Stimulated activated CD8-positive, alpha-beta memory T cell treated with anti-CD3 and anti-CD28 coated beads, Interleukin-15, amount 100 ng/mL, for 4 hours (primary cell): ENCODE results near the gene FBP1.

ENCODE experiments used
- DNase-seq, 2 donors: peaks; one replicate each; pipeline ENCODE4 v3.0.0-alpha.2; 2020; ENCODE audit warnings: low read depth in 2 of 2

Gene FBP1

GRCh38 chr9:94639061-94639998 lies at the start of gene FBP1:
TSS of gene FBP1 (minus strand) at chr9:94639518. CDS start at chr9:94639310, 208 bp downstream.
- DNase-seq: peak; percentile 21 to 32

DNA sequence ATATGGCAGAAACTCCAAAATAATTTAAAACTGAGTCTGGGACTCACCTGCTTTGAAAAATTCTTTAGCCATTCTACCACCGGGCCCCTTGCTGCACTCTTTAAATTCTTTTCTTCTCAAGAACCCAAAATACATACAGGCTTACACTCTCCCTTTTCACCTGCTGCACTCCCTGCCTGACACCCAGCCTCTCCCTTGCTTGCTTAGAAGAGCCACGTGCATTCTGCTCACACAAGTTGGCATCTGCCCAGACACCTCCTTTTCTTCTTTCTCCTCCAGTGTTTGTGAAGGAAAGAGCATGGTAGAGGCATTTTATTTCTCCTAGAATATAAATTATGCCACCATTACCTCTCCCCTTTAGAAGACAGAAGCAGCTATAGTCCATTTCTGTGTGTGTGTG lies 48.1 kb upstream of the FBP1 start:
- no peak for DNase-seq

DNA sequence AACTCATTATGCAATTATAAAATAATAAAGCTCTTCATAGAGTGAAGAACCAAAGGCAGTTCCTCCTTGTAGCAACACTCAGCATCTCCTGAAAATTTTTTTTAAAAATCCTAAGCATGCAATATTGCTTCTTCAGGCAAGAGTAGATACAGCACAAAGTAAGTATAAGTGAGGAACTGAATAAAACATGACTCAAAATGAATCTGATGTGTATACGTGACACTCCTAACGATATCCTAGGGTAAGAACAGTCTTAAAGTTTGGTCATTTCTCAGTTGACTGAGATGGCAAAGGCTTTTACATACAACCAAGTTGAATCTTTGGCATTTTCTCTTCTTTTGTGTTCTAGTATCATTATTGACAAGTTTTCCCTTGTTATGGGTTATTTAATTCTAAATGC lies 46.0 kb upstream of the FBP1 start:
- no peak for DNase-seq

DNA sequence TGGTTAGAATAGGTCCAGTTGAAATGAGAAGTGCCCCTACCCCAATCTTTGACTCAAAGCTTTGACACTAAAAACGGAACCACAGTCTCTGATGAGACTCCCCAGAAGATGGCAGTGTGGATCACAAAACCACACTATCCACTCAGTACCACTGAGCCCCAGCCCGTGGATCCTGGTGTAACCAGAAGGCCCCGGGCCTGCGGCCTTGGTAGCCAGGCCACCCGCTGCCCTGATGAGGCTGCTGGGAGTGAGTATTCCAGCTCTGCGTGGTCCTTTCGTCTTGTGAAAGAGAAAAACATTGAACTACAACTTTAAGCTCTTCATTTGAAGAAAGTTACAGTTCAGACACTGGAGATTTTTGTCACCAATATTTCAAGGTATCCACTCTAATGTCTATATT lies 42.2 kb upstream of the FBP1 start:
- DNase-seq: peak; percentile 5 to 18

DNA sequence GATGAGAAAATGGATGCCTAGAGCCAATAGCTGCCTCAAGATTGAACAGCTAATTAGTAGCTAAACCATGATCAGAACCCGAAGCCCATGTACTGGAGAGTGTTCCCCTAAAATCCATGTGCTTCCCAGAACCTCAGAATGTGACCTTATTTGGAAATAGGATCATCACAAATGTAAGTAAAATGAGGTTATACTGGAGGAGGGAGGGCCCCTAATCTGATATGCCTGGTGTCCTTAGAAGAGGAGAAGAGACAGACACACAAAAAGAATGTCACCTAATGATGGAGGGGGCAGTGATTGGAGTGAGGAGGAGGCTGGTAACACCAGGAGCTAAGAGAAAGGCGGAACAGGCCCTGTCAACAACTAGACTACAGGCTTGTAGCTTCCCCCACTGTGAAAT lies 41.3 kb upstream of the FBP1 start:
- no peak for DNase-seq

- DNase-seq: no peak
These were observed 40.7 kb upstream of the FBP1 start for GRCh38 chr9:94680020-94680419.

- DNase-seq: no peak
These were observed 40.3 kb upstream of the FBP1 start for GRCh38 chr9:94679587-94679986.

GRCh38 chr9:94677929-94678328 lies 38.6 kb upstream of the FBP1 start:
- no peak for DNase-seq

DNA sequence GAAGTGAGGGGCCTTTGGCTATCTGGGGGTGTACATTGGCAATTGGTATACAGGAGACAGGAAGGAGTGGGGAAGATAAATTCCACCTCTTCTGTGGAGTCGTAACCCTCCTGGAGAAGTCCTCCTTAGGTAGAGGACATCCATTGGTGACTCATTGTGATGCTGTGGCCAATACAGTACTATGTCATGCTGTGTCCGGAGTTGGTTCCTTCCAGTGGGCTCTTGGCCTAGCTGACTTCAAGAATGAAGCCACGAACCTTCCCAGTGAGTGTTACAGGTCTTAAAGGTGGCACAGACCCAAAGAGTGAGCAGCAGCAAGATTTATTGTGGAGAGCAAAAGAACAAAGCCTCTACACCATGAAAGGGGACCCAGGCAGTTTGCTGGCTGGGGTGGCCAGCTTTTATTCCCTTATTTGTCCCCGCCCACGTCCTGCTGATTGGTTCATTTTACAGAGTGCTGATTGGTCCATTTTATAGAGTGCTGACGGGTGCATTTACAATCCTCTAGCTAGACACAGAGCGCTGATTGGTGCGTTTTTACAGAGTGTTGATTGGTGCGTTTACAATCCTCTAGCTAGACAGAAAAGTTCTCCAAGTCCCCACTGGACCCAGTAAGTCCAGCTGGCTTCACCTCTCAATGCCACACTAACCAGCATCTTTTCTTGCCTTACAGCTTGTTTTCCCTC lies 37.3 kb upstream of the FBP1 start:
- no peak for DNase-seq

DNA sequence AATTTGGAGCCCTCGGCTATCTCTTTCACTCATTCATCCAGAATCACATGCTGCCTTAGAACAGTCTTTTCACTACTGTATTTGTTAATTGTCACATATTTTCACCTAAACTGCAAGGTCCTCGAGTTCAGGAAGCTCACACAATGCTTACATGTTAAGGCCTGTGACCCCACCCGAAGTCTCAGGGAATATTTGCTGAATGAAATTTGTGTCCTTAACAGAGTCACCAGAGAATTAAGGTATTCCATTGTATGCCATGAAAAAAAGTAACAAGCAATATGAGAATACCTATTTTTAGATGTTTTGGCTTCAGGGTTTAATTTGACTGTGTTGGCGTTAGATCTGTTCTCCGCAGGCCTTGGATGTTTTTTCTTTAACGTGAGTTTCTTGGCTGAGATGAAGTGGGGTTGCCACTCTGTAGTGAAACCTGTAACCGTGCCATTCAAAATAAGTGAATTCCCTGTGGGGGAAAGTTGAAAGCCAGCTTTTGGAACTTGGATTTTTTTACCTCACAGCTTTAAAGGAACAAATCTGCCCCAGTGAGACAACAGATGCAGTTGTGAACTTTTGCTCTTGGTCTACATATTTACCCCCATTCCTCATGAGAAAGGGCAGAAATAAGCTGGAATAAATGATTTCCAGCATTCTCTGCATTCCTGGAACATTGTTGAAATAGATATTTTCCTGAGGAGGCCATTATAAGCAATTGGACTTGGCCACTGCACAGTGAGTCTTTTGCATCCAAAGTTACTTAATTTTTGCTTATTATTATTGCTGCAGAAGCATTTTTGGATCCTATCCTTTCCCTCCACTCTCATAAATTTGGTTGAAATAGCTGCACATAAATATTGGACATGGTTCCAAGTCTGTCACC lies 35.9 kb upstream of the FBP1 start:
- DNase-seq: no peak

DNA sequence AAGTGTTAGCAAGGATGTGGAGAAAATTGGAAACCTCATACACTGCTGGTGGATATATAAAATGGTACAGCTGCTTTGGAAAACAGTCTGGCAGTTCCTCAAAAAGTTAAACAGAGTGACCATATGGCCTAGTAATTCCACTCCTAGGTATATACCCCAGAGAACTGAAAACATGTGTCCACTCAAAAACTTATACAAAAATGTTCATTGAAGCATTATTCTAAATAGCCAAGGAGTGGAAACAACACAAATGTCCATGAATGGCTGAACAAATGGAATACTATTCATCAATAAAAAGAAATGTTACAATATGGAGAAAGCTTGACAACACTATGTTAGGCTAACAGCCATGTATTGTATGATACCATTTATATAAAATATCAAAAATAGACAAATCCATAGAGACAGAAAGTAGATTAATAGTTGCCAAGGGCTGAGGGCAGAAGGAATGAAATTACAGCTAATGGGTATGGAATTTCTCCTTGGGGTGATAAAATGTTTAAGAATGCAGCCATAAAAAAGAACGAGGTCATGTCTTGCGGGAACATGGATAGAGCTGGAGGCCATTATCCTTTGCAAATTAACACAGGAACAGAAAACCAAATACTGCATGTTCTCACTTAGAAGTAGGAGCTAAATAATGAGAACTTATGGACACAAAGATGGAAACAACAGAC lies 33.6 kb upstream of the FBP1 start:
- DNase-seq: no peak

DNA sequence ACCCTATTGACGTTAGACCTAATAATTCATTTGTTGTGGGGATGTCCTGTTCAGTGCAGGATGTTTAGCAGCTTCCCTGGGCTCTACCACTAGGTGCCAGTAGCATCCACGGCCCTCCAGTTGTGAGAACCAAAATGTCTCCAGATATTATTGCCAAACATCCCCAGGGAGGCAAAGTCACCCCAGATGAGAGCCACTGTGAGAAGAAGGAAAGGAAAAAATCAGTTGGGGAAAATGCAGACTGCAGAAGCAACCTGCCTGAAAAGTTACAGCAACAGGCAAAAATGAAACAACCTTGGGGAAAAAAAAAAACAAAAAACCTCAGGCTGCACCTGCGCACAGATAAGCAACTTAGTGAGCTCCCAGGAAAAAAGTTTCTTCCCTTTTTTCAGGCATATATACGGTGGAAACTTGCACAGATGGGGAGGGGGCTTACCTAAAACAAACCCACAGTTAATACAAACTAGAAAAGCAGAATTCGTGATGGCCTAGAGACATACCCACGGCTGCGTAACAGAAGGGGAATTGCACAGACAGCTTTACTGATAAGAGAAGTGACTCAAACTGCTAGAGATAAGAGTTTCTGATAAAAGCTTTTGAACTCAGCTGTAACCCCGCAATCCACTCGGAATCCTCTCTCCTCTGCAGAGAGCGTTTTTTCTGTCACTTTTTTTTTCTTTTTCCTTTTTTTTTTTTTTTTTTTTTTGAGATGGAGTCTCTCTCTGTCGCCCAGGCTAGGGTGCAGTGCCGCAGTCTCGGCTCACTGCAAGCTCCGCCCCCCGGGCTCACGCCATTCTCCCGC lies 29.8 kb upstream of the FBP1 start:
- no peak for DNase-seq

- no peak for DNase-seq
These were observed 29.2 kb upstream of the FBP1 start for GRCh38 chr9:94668418-94668927.

- no peak for DNase-seq
These were observed 27.2 kb upstream of the FBP1 start for GRCh38 chr9:94666364-94667099.

GRCh38 chr9:94665613-94666012 lies 26.3 kb upstream of the FBP1 start:
- no peak for DNase-seq

DNA sequence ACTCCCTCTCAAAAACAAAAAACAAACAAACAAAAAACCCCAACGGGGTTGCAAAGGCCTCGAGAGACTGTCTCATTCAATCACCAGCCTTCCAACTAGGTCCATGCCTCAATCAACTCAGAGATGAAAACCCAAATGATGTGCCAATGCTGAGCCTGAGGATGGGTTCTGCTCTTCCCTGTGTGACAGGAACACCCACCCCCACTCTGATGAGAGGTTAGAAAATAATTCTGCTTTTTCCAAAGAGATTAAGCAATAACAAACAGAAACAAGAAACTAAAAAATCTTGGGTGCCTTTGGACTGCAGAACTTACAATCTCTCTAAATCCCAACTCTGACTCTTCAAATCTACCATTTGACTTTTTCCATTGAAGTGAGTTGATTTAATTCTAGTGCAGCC lies 25.5 kb upstream of the FBP1 start:
- no peak for DNase-seq

GRCh38 chr9:94663640-94664039 lies 24.3 kb upstream of the FBP1 start:
- DNase-seq: no peak

DNA sequence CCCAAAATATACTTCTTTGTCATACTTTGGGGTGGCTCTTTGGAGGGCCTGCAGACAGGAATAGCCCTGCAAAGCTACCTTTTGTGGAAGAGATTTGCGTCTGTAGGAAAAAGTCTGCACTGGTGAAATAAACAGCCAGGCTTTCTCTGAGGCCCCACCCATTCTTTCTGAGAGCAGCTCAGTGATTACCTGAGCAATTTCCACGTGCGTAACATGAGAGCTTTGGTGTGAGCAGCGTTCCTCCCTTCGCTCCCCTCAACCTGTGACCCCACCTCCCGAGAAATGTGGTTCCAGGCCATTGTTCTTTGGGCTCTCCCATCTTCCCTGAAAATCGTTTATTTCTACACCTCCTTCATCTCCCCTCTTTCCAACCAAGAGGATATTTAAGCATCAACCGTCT lies 23.8 kb upstream of the FBP1 start:
- DNase-seq: no peak

GRCh38 chr9:94657021-94657725 lies 17.9 kb upstream of the FBP1 start:
- no peak for DNase-seq
